HUES64 (cell line): ENCODE data around the gene ANKRD24.
"Not testable (repeated sequence)": the region's sequence is repeated elsewhere in the genome, so short reads cannot be mapped to it uniquely, and the experiment has no call there.

Experiments used
- H3K27ac ChIP-seq: 2 replicates; pipeline ENCODE4 v1.7.0; 2013; ENCODE audit warnings: low read depth, low read length, inconsistent platforms
- H3K27me3 ChIP-seq: 2 replicates; pipeline ENCODE4 v1.6.1; 2013; ENCODE audit warnings: mild to moderate bottlenecking, low read length; ENCODE audit not compliant: insufficient read depth
- H3K36me3 ChIP-seq: 2 replicates; pipeline ENCODE4 v1.6.1; 2013; ENCODE audit warnings: mild to moderate bottlenecking, low read length; ENCODE audit not compliant: insufficient read depth
- H3K4me1 ChIP-seq: 2 replicates; pipeline ENCODE4 v1.6.1; 2013; ENCODE audit warnings: mild to moderate bottlenecking, low read length, moderate library complexity; ENCODE audit not compliant: insufficient read depth
- H3K4me3 ChIP-seq: 2 replicates; pipeline ENCODE4 v1.5.1; 2013; ENCODE audit warnings: mild to moderate bottlenecking, low read length, moderate library complexity
- H3K9ac ChIP-seq: 2 replicates; pipeline ENCODE4 v1.6.1; 2013; ENCODE audit warnings: mild to moderate bottlenecking, low read depth, low read length
- H3K9me3 ChIP-seq: 2 replicates; pipeline ENCODE4 v1.6.1; 2013; ENCODE audit warnings: low read depth, low read length; ENCODE audit not compliant: insufficient read depth
- WGBS: fragments of 150-250, 120-280 bp; methylation state at CpG from one replicate; pipeline ENCODE4 v1.1.7; 2013; ENCODE audit warnings: missing lambda C conversion rate; 5-methylcytosine and 5-hydroxymethylcytosine counted together

Gene ANKRD24

GRCh38 chr19:4187313-4188122, 5.0 kb downstream of the ANKRD24 start:
- H3K9me3 ChIP-seq = no peaks in the 10 kb centered on the region
- 92% methylated on average over 10 of the region's 10 CpGs for WGBS
- no peaks in the 10 kb centered on the region for H3K36me3 ChIP-seq
- H3K27me3 ChIP-seq = no peaks in the 10 kb centered on the region; the same call in 1 of the 2 replicates
- H3K4me3 ChIP-seq = no peak overlapping the region
- no peak overlapping the region for H3K27ac ChIP-seq
- no peaks in the 10 kb centered on the region for H3K4me1 ChIP-seq
- H3K9ac ChIP-seq = no peak overlapping the region

- Histone ChIP-seq H3K36me3 (no peaks in the 10 kb centered on the region), H3K4me1 (no peaks in the 10 kb centered on the region), H3K4me3 (no peak overlapping the region), H3K27me3 (no peaks in the 10 kb centered on the region; the same call in 1 of the 2 replicates), H3K27ac (no peak overlapping the region), H3K9ac (no peak overlapping the region), H3K9me3 (no peaks in the 10 kb centered on the region)
- WGBS = 83% methylated on average over 5 of the region's 5 CpGs
Observed at GRCh38 chr19:4189641-4190040, 7.2 kb downstream of the ANKRD24 start.

- 98% methylated on average over 3 of the region's 3 CpGs for WGBS
- not testable (repeated sequence) for H3K27ac ChIP-seq
Observed at GRCh38 chr19:4192537-4192936, 10.0 kb downstream of the ANKRD24 start.

GRCh38 chr19:4194353-4194752, 11.9 kb downstream of the ANKRD24 start:
- Histone ChIP-seq H3K9me3 (no peaks in the 10 kb centered on the region), H3K27ac (no peak overlapping the region), H3K36me3 (no peaks in the 10 kb centered on the region), H3K4me1 (no peaks in the 10 kb centered on the region), H3K9ac (no peak overlapping the region), H3K27me3 (peaks cover 18% of the 10 kb centered on the region), H3K4me3 (no peak overlapping the region)
- 60% methylated on average over 7 of the region's 7 CpGs for WGBS

More at GRCh38 chr19:4192537-4192936, 10.0 kb downstream of the ANKRD24 start:
- H3K4me3 ChIP-seq, H3K4me1 ChIP-seq, H3K27me3 ChIP-seq, H3K9me3 ChIP-seq, H3K36me3 ChIP-seq, H3K9ac ChIP-seq: not testable (repeated sequence)

- Histone ChIP-seq H3K27ac (no peak overlapping the region), H3K36me3 (no peaks in the 10 kb centered on the region), H3K27me3 (peaks cover 20% of the 10 kb centered on the region), H3K9me3 (no peaks in the 10 kb centered on the region), H3K4me3 (no peak overlapping the region), H3K9ac (no peak overlapping the region), H3K4me1 (no peaks in the 10 kb centered on the region)
- 84% methylated on average over 8 of the region's 8 CpGs for WGBS
Observed at GRCh38 chr19:4196009-4196408, 13.5 kb downstream of the ANKRD24 start.

GRCh38 chr19:4196587-4197148, 14.2 kb downstream of the ANKRD24 start:
- Histone ChIP-seq H3K27me3 (peaks cover 20% of the 10 kb centered on the region), H3K4me1 (no peaks in the 10 kb centered on the region), H3K27ac (no peak overlapping the region), H3K4me3 (no peak overlapping the region), H3K9me3 (no peaks in the 10 kb centered on the region), H3K36me3 (no peaks in the 10 kb centered on the region), H3K9ac (no peak overlapping the region)
- whole genome bisulfite sequencing = 85% methylated on average over 22 of the region's 22 CpGs

GRCh38 chr19:4197228-4197624, 14.7 kb downstream of the ANKRD24 start:
- H3K4me1 ChIP-seq = no peaks in the 10 kb centered on the region
- H3K27ac ChIP-seq = no peak overlapping the region
- no peak overlapping the region for H3K4me3 ChIP-seq
- H3K27me3 ChIP-seq = peaks cover 20% of the 10 kb centered on the region
- H3K9me3 ChIP-seq = no peaks in the 10 kb centered on the region
- H3K9ac ChIP-seq = no peak overlapping the region
- no peaks in the 10 kb centered on the region for H3K36me3 ChIP-seq
- 90% methylated on average over 5 of the region's 5 CpGs for WGBS

- Histone ChIP-seq H3K9ac (no peak overlapping the region), H3K27me3 (peaks cover 20% of the 10 kb centered on the region), H3K4me1 (no peaks in the 10 kb centered on the region), H3K27ac (no peak overlapping the region), H3K9me3 (no peaks in the 10 kb centered on the region), H3K36me3 (no peaks in the 10 kb centered on the region), H3K4me3 (peak overlapping the region; percentile 51)
- 18% methylated on average over 62 of the region's 70 CpGs for WGBS
Observed at GRCh38 chr19:4197625-4198466, 15.4 kb downstream of the ANKRD24 start.

GRCh38 chr19:4198467-4199126, 16.1 kb downstream of the ANKRD24 start:
- Histone ChIP-seq H3K9me3 (no peaks in the 10 kb centered on the region), H3K4me1 (no peaks in the 10 kb centered on the region), H3K36me3 (no peaks in the 10 kb centered on the region), H3K9ac (no peak overlapping the region), H3K4me3 (peak overlapping the region; percentile 51), H3K27me3 (peaks cover 20% of the 10 kb centered on the region), H3K27ac (no peak overlapping the region)
- WGBS = 12% methylated on average over 24 of the region's 28 CpGs

GRCh38 chr19:4199699-4200293, 17.3 kb downstream of the ANKRD24 start:
- Histone ChIP-seq H3K9ac (no peak overlapping the region), H3K4me1 (no peaks in the 10 kb centered on the region), H3K36me3 (no peaks in the 10 kb centered on the region), H3K27me3 (peaks cover 20% of the 10 kb centered on the region), H3K27ac (no peak overlapping the region), H3K4me3 (no peak overlapping the region), H3K9me3 (no peaks in the 10 kb centered on the region)
- WGBS = 68% methylated on average over 33 of the region's 33 CpGs
